Spleen (tissue), 7 donors: ENCODE results near the gene SHMT2.

Experiments used
- CTCF ChIP-seq, 11 experiments: fragments of 200-600 bp in 7 of 11; fragments of 450-650 bp in 4 of 11; sonication (generic) in 4 of 11; IDR thresholded peaks in 8 of 11; conservative IDR thresholded peaks in 3 of 11; 1 replicate in 7 of 11; 2 replicates in 4 of 11; pipeline versions ENCODE4 v1.4.0 to v1.8.0; 2016 to 2021; ENCODE audit warnings: antibody characterized with exemption in 11 of 11, inconsistent platforms in 4 of 11, mild to moderate bottlenecking in 1 of 11
- POLR2A ChIP-seq, 3 donors: fragments of 450-650 bp; IDR thresholded peaks; one replicate each; pipeline ENCODE4 v1.5.1; 2017; ENCODE audit warnings: antibody characterized with exemption in 3 of 3, mild to moderate bottlenecking in 1 of 3
- POLR2AphosphoS5 ChIP-seq, 3 donors: sonication (generic); formaldehyde crosslinking; IDR thresholded peaks; one replicate each; pipeline ENCODE4 v1.5.1; 2017; ENCODE audit warnings: antibody characterized with exemption in 3 of 3
- donor health status: DM: no; HTN: no; CAD: no; lungs with moderate emphysema.
- donor health status: DM: no; HTN: no; CAD: no.
- donor health status: DM: no; HTN: no; CAD: no.

- TF ChIP-seq CTCF (IDR thresholded peaks at IDR 0.05 in 8 of 11, conservative IDR thresholded peaks at IDR 0.05 in 3 of 11) (no peak), POLR2AphosphoS5 (IDR thresholded peaks at IDR 0.05) (no peak), POLR2A (IDR thresholded peaks at IDR 0.05) (no peak)
Measured at GRCh38 chr12:57260366-57260765, 30.9 kb downstream of the SHMT2 start.
